Osteoblast (primary cell): ENCODE measurements around the gene NRCAM. TPM values are rescaled to one million over a fixed set of nuclear protein-coding genes. Genes with fewer than 3 reads are reported as not detected.

Experiments used
- DNase-seq: peaks from one replicate; pipeline ENCODE4 v3.0.0; 2011; ENCODE audit warnings: low spot score, mixed read lengths; ENCODE audit not compliant: insufficient read length; ENCODE audit errors: missing footprints
- H2AFZ ChIP-seq: 2 replicates; pipeline ENCODE4 v1.6.0; 2011; ENCODE audit warnings: mild to moderate bottlenecking, low read length
- H3K27ac ChIP-seq: 2 replicates; pipeline ENCODE4 v1.5.1; 2011; ENCODE audit warnings: mild to moderate bottlenecking, low read depth, low read length, moderate library complexity
- H3K27me3 ChIP-seq: 2 replicates; pipeline ENCODE4 v1.6.0; 2012; ENCODE audit warnings: mild to moderate bottlenecking, control low read depth, inconsistent platforms, low read length, moderate library complexity; ENCODE audit not compliant: insufficient read depth
- H3K36me3 ChIP-seq: 2 replicates; pipeline ENCODE4 v1.5.1; 2011; ENCODE audit warnings: mild to moderate bottlenecking, low read length, control low read depth, moderate library complexity; ENCODE audit not compliant: insufficient read depth
- H3K4me1 ChIP-seq: 2 replicates; pipeline ENCODE4 v1.5.1; 2011; ENCODE audit warnings: mild to moderate bottlenecking, low read length, control low read depth, moderate library complexity; ENCODE audit not compliant: insufficient read depth
- H3K4me2 ChIP-seq: 2 replicates; pipeline ENCODE4 v1.6.0; 2011; ENCODE audit warnings: mild to moderate bottlenecking, low read length; ENCODE audit not compliant: insufficient read depth
- H3K4me3 ChIP-seq: fragments of 200-600 bp; sonication (generic); 3 replicates; pipeline ENCODE4 v1.5.1; 2012; ENCODE audit warnings: mild to moderate bottlenecking, low read length, inconsistent platforms; ENCODE audit not compliant: insufficient read depth
- H3K79me2 ChIP-seq: 2 replicates; pipeline ENCODE4 v1.6.0; 2012; ENCODE audit warnings: mild to moderate bottlenecking, low read length, control low read depth, inconsistent platforms; ENCODE audit not compliant: insufficient read depth
- H3K9me3 ChIP-seq: 2 replicates; pipeline ENCODE4 v1.5.1; 2011; ENCODE audit warnings: low read depth, low read length, control low read depth
- H4K20me1 ChIP-seq: 2 replicates; pipeline ENCODE4 v1.6.0; 2012; ENCODE audit warnings: mild to moderate bottlenecking, low read length, control low read depth; ENCODE audit not compliant: insufficient read depth
- total RNA-seq: library from RNA; depleted of rRNA; stranded (reverse); fragments of >200 nt; gene quantifications from 2 replicates; pipeline ENCODE4 v1.2.3, GENCODE V29; 2012
- TF ChIP-seq, protein P1 (sequence below): IDR thresholded peaks from 2 replicates; pipeline ENCODE4 v1.5.1; 2011; ENCODE audit warnings: mild to moderate bottlenecking, low read depth, low read length, moderate library complexity; ENCODE audit errors: extremely low read depth

NRCAM gene
- total RNA-seq, 1 donor, result 2.2 TPM

DNA sequence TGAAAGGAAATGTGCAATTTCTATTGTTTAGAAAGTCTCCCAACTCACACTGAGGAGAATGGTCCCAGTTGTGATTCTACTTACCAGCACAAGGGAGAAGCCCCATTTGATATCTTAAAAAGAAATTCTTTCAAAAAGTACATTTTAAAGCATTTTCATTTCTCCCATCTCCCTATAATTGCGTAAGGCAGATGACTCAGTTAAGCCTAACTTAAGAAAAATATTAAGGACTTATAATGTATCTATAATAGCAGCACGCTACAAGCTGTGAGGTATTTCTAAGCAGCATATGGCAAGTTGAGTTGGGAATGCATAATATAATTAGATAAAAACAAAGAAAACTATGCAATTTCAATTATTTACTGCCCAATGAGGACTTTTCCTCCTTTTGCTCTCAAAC is 8.5 kb upstream of the NRCAM start:
- H2AFZ ChIP-seq, result no peak overlapping the region
- no peaks in the 10 kb centered on the region for H3K36me3 ChIP-seq
- H3K4me1 ChIP-seq, result peaks cover 6% of the 10 kb centered on the region
- no peaks in the 10 kb centered on the region for H3K27me3 ChIP-seq
- H3K79me2 ChIP-seq, result no peaks in the 10 kb centered on the region
- H4K20me1 ChIP-seq, result no peaks in the 10 kb centered on the region
- no peak overlapping the region for H3K27ac ChIP-seq
- H3K4me2 ChIP-seq, result no peak overlapping the region
- no peaks in the 10 kb centered on the region for H3K9me3 ChIP-seq
- no peak overlapping the region for H3K4me3 ChIP-seq
- no peak for DNase-seq
- TF ChIP-seq, protein P1, sequence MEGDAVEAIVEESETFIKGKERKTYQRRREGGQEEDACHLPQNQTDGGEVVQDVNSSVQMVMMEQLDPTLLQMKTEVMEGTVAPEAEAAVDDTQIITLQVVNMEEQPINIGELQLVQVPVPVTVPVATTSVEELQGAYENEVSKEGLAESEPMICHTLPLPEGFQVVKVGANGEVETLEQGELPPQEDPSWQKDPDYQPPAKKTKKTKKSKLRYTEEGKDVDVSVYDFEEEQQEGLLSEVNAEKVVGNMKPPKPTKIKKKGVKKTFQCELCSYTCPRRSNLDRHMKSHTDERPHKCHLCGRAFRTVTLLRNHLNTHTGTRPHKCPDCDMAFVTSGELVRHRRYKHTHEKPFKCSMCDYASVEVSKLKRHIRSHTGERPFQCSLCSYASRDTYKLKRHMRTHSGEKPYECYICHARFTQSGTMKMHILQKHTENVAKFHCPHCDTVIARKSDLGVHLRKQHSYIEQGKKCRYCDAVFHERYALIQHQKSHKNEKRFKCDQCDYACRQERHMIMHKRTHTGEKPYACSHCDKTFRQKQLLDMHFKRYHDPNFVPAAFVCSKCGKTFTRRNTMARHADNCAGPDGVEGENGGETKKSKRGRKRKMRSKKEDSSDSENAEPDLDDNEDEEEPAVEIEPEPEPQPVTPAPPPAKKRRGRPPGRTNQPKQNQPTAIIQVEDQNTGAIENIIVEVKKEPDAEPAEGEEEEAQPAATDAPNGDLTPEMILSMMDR, result no peak

DNA sequence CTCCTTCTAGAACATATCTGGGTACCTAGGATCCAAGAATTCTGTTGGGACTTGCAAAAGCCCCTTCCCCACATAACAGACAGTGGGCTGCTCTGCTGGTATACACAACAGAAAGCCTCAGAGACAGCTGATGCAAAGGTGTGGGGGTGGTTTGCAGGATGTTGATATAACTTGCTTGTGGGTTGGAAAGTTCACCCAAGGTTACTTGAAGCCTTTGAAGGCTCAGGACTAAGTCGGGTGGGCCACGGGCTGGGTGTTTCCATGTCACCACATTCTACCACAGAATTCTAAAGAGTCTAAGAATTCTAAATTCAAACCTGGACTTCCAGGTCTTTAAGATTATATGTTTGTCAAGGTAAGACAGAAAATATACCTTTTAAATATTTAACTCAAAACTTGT is 7.4 kb upstream of the NRCAM start:
- Histone ChIP-seq H3K27ac (no peak overlapping the region), H3K9me3 (no peaks in the 10 kb centered on the region), H3K4me2 (no peak overlapping the region), H3K4me3 (no peak overlapping the region), H3K79me2 (no peaks in the 10 kb centered on the region), H2AFZ (no peak overlapping the region), H3K27me3 (no peaks in the 10 kb centered on the region), H3K4me1 (peaks cover 6% of the 10 kb centered on the region), H3K36me3 (no peaks in the 10 kb centered on the region), H4K20me1 (no peaks in the 10 kb centered on the region)
- TF ChIP-seq, protein P1, result no peak
- no peak for DNase-seq

DNA sequence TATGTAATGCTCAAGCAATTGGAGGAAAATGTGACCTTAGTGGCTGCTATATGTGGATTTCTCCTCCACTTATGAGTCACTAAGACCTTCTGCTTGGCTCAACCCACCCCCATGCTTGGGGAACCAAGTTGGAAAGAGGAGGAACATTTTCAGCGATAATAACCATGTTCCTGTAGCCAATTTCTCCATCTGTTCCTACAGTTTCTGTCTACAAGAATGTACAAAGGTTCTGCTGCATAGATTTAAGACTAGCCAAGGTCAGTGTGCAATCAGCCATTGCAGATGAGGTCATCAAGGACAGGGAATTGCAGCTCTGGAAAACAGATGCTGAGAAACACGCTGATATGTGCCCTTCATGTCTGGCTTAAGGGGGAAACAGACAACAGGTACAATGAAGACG is 5.6 kb upstream of the NRCAM start:
- DNase-seq, result no peak
- no peak overlapping the region for H2AFZ ChIP-seq
- H3K4me1 ChIP-seq, result peaks cover 6% of the 10 kb centered on the region
- H4K20me1 ChIP-seq, result no peaks in the 10 kb centered on the region
- H3K4me3 ChIP-seq, result no peak overlapping the region
- H3K79me2 ChIP-seq, result no peaks in the 10 kb centered on the region
- H3K27ac ChIP-seq, result no peak overlapping the region
- no peaks in the 10 kb centered on the region for H3K9me3 ChIP-seq
- no peaks in the 10 kb centered on the region for H3K36me3 ChIP-seq
- no peak overlapping the region for H3K4me2 ChIP-seq
- TF ChIP-seq, protein P1, result no peak
- peaks cover 16% of the 10 kb centered on the region for H3K27me3 ChIP-seq

DNA sequence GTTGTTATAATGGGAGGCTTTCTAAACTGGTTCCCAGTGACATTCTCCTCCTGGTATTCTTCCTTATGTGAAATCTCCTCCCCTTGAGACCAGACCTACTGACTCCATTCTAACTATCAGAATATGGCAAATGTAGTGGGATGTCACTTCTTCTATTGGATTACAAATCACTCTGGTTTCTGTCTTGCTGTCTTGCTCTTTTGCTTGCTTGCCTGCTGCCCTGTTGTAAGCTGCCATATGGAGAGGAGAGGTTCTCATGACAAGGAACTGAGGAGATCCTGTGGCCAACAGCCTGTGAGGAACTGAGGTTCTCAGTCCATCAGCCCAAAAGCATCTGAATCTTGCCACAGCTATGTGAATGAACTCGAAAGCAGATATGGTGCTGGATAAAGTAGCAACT is 4.7 kb upstream of the NRCAM start:
- Histone ChIP-seq H3K4me2 (no peak overlapping the region), H3K9me3 (no peaks in the 10 kb centered on the region), H3K79me2 (no peaks in the 10 kb centered on the region), H3K36me3 (no peaks in the 10 kb centered on the region), H3K4me1 (peaks cover 6% of the 10 kb centered on the region), H2AFZ (no peak overlapping the region), H4K20me1 (no peaks in the 10 kb centered on the region), H3K4me3 (no peak overlapping the region), H3K27ac (no peak overlapping the region), H3K27me3 (peaks cover 19% of the 10 kb centered on the region)
- peak; percentile 50 for DNase-seq
- TF ChIP-seq, protein P1, result no peak
